Measurements from ENCODE around the gene TUFM.
"Not testable (repeated sequence)": the region's sequence is repeated elsewhere in the genome, so short reads cannot be mapped to it uniquely, and the experiment has no call there.

The TUFM gene

GRCh38 chr16:28846080-28846932 lies at the start of gene TUFM:
TUFM (minus strand) TSS chr16:28846348; CDS start chr16:28846269, 79 bp downstream.
- peak; percentile 98 for DNase-seq

GRCh38 chr16:28895609-28896008 lies 49.5 kb upstream of the TUFM start:
- no peak for DNase-seq

GRCh38 chr16:28893291-28893690 lies 47.1 kb upstream of the TUFM start:
- DNase-seq: no peak

GRCh38 chr16:28891964-28892890 lies 46.1 kb upstream of the TUFM start:
- no peak for DNase-seq

- DNase-seq: not testable (repeated sequence)
Measured at GRCh38 chr16:28890355-28890754, 44.2 kb upstream of the TUFM start.

- no peak for DNase-seq
Measured at GRCh38 chr16:28886945-28887344, 40.8 kb upstream of the TUFM start.

- DNase-seq: no peak
Measured at GRCh38 chr16:28884045-28884444, 37.9 kb upstream of the TUFM start.

- DNase-seq: no peak
Measured at GRCh38 chr16:28883221-28883996, 37.3 kb upstream of the TUFM start.

GRCh38 chr16:28882551-28883160 lies 36.5 kb upstream of the TUFM start:
- DNase-seq: no peak

- not testable (repeated sequence) for DNase-seq
Measured at GRCh38 chr16:28881565-28881964, 35.4 kb upstream of the TUFM start.

- no peak for DNase-seq
Measured at GRCh38 chr16:28880955-28881354, 34.8 kb upstream of the TUFM start.

- DNase-seq: no peak
Measured at GRCh38 chr16:28880589-28880915, 34.4 kb upstream of the TUFM start.

GRCh38 chr16:28879841-28880588 lies 33.9 kb upstream of the TUFM start:
- DNase-seq: peak; percentile 87

GRCh38 chr16:28879261-28879840 lies 33.2 kb upstream of the TUFM start:
- no peak for DNase-seq

GRCh38 chr16:28878083-28878926 lies 32.2 kb upstream of the TUFM start, which contains the start of gene ATP2A1:
ATP2A1 (plus strand) TSS chr16:28878488; CDS start chr16:28878672, 184 bp downstream.
- no peak for DNase-seq

- DNase-seq: no peak
Measured at GRCh38 chr16:28877655-28878000, 31.5 kb upstream of the TUFM start.

- no peak for DNase-seq
Measured at GRCh38 chr16:28876973-28877654, 31.0 kb upstream of the TUFM start.

GRCh38 chr16:28876019-28876659 lies 30.0 kb upstream of the TUFM start:
- DNase-seq: no peak
